Sciatic nerve (tissue), 2 donors: ENCODE results near the gene RAPGEF2. TPM values are rescaled to one million over a fixed set of nuclear protein-coding genes. Genes with fewer than 3 reads are reported as not detected.
"Not testable (repeated sequence)": the region's sequence is repeated elsewhere in the genome, so short reads cannot be mapped to it uniquely, and the experiment has no call there.

ENCODE experiments used
- ATAC-seq: fragments of 200-7000 bp; cut with Tn5 transposase; one replicate; pipeline ENCODE4 v1.9.1; 2020; ENCODE audit warnings: mild to moderate bottlenecking, moderate library complexity
- DNase-seq: peaks from one replicate; pipeline ENCODE4 v3.0.0-alpha.2; 2020; ENCODE audit warnings: low spot score
- intact Hi-C: fragments of 100-400 bp; cut with DNase I; formaldehyde crosslinking; loops from one replicate; pipeline ENCODE4 v1.14.2; 2022
- total RNA-seq: library from RNA; stranded (reverse); fragmentation: NEBNext Ultra II Directional; extraction: Animal tissue kit (Norgen Biotek cat#: 25700); gene quantifications from one replicate; pipeline ENCODE4 v1.2.1, GENCODE V29; 2021
- donor health status: DM: no; HTN: no; CAD: no.
- donor health status: DM: no; HTN: no; CAD: no.

The RAPGEF2 gene
- 74.0 TPM for total RNA-seq

DNA sequence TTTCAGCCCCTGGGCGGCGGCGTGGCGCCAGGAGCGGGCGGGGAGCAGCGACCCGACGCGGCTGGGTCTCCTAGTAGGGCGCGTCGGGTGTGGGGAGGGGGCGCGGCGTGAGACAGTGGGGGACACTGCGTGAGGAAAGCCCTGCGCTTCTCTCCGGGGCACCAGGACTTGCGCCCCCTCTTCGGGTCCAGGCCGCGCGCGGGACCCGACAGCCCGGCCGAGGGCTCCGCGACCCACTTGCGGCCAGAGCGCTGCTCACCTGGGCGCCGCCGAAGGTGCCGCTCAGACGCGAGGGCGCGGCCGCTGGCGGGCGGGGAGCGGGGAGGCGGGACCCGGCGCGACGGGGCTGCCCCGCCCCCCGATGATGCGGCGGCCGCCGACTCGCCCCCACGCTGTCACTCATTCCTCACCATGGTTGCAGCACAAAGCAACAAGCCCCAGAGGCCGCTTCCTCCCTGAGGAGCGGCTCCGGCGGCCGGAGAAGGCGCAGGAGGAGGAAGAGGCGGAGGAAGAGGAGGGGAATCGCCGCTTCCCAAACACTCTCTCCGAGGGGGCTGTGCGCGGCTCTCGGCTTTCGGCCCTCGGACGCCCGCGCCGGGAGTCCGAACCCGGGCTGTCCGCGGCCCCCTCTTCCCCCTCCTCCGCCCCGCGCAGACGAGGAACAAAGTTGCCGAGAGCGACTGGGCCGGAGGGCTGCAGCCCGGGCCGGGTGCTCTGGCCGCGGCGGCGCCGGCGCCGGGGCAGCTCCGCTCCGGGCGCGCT lies at the start of gene RAPGEF2:
Gene RAPGEF2, plus strand, starts transcription at position 458 of the 762 bp plus-strand sequence. CDS start 1,084 bp downstream, outside the sequence.
- intact Hi-C loops, result loop anchor here (10.0 kb wide), 1 partner anchor 72 kb away; no protein-coding TSS in a partner anchor
- peak; percentile 97 for ATAC-seq
- DNase-seq, result peak; percentile 95

- ATAC-seq (no peak), DNase-seq (no peak)
- intact Hi-C loops, result no loop called here
Observed at GRCh38 chr4:159055833-159056232, 47.0 kb upstream of the RAPGEF2 start.

DNA sequence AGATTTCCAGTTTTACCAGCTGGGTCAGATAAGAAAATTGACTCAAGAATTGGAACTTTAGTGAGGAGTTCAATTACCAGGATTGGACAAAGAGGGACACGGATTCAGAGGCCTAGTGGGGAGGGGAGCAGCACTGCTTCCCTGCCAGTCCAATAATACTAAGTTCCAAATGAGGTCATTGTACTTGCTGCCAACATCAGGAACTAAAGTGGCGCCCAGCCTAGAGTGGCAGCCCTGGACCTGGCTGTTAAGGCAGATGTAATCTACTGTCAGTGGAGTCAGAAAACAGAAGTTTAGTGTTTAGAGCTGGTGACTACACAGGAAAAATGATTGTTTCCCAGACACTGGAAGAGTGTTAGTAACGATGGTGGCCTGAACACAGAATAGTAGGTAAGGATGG lies 42.7 kb upstream of the RAPGEF2 start:
- no peak for DNase-seq
- intact Hi-C loops, result no loop called here
- ATAC-seq, result no peak

DNA sequence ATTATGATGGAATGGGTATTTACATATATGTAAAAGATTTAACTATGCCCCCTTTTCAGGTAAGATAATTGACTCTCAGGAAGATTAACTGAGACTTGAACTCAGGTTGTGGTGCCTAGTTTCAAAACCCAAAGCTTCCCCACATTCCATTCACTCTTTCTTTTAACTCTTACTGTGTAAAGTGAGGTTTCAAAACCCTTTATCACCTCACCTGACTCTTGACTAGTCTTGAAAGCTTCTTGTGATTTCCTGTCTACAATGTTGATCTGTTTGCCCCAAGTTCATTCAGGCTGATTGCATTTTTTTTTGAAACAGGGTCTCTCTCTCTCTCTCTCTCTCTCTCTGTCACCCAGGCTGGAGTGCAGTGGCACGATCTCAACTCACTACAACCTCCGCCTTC lies 40.5 kb upstream of the RAPGEF2 start:
- DNase-seq, result no peak
- intact Hi-C loops, result no loop called here
- no peak for ATAC-seq

GRCh38 chr4:159065513-159066240 lies 37.2 kb upstream of the RAPGEF2 start:
- no peak for ATAC-seq
- DNase-seq, result no peak
- intact Hi-C loops, result no loop called here

DNA sequence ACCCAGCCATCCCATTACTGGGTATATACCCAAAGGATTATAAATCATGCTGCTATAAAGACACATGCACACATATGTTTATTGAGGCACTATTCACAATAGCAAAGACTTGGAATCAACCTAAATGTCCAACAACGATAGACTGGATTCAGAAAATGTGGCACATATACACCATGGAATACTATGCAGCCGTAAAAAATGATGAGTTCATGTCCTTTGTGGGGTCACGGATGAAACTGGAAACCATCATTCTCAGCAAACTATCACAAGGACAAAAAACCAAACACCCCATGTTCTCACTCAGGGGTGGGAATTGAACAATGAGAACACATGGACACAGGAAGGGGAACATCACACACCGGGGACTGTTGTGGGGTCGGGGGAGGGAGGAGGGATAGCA lies 34.7 kb upstream of the RAPGEF2 start:
- ATAC-seq, DNase-seq, intact Hi-C loops: not testable (repeated sequence)

- intact Hi-C loops, result no loop called here
- DNase-seq, result no peak
- no peak for ATAC-seq
Observed at GRCh38 chr4:159069922-159070321, 33.0 kb upstream of the RAPGEF2 start.

GRCh38 chr4:159070742-159071141 lies 32.1 kb upstream of the RAPGEF2 start:
- ATAC-seq (peak; percentile 76), DNase-seq (peak; percentile 74)
- intact Hi-C loops, result no loop called here

DNA sequence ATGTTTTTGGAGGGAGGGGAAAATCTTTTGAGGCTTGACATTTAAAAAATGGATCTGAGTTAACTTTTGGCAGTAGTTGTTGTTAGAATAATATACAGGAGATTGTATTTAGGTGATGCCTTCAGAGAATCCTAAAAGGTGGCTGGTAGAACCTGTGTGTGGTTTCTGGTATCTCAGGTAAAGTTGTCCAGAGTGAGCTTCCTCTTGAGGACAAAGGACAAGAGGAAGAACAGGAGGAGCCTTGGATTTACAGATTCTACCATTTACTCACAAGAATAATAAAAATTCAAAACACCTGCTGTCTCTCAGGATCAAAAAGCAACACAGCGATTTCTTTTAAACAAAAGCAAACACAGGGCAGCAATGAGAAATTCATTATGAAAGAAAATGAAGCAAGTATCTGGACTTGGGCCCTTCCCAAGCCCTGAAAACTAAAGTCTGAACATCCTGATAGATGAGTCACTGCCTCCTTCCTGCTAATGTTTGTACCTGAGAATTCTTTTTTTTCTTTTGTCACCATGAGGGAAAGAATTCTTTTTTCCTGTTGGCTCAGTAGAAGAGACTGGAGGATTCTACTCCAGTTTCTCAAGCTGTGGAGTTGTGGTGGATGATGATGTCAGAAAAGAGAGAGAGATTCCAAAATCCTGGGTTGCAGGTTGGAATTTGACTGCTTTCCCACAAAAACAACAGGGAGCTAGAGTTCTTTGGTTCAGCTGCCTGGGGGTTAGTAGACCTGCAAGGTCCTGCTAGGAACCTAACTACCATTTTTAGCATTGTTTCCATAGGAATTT lies 31.5 kb upstream of the RAPGEF2 start:
- no peak for DNase-seq
- intact Hi-C loops, result no loop called here
- peak; percentile 68 for ATAC-seq

- DNase-seq, result no peak
- intact Hi-C loops, result no loop called here
- ATAC-seq, result peak; percentile 47
Observed at GRCh38 chr4:159071969-159072765, 30.7 kb upstream of the RAPGEF2 start.

GRCh38 chr4:159075531-159075932 lies 27.3 kb upstream of the RAPGEF2 start:
- intact Hi-C loops, result no loop called here
- ATAC-seq (no peak), DNase-seq (no peak)

GRCh38 chr4:159077018-159077417 lies 25.9 kb upstream of the RAPGEF2 start:
- ATAC-seq, intact Hi-C loops, DNase-seq: not testable (repeated sequence)

DNA sequence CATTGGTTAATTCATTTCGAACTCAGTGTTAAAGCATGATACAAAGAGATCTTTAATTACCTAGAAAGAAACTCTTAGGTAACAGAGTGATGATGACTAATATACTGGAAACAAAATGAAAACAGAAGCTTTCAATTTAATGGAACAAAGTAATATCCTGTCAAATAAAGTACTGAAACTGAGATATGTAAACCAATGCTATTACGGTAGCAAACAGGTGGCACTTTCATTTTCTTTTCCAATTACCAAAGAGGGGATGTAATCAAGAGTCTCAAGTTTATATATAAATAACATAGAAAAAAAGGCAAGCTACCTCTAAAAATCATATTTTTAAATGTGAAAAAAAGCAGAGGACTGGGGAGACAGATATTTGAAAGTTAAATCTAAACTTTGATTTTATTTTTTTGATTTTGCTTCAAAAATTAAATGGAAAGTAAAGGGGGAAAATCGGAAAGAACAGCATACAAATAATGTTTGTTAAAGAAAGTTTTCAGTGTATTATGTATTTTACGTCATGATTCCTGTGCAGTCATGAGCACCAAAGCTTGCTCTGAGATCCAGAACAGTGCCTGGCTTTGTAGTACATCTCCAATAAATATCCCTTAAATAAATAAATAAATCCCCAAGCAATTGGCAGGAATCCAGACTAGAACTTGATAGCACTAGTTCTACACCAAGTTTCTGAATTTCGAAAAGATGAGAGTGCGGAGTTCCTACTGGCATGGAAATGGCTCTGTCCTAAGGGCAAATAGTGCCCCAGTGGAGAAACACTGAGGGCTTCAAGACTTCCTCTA lies 25.0 kb upstream of the RAPGEF2 start:
- no peak for ATAC-seq
- intact Hi-C loops, result no loop called here
- no peak for DNase-seq

DNA sequence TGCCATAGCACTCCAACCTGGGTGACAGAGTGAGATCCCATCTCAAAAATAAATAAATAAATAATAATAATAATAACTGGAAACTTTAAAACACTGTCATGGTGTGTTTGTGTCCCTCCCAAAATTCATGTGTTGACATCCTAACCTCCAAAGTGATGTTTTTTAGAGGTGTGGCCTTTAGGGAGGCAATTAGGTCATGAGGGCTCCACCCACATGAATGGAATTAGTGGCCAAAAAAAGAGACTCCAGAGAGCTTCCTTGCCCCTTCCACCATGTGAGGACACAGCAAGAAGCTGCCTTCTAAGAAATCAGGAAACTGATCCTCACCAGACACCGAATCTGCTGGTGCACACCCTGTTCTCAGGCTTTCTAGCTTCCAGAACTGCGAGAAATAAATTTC lies 23.8 kb upstream of the RAPGEF2 start:
- DNase-seq (no peak), ATAC-seq (no peak)
- intact Hi-C loops, result no loop called here

DNA sequence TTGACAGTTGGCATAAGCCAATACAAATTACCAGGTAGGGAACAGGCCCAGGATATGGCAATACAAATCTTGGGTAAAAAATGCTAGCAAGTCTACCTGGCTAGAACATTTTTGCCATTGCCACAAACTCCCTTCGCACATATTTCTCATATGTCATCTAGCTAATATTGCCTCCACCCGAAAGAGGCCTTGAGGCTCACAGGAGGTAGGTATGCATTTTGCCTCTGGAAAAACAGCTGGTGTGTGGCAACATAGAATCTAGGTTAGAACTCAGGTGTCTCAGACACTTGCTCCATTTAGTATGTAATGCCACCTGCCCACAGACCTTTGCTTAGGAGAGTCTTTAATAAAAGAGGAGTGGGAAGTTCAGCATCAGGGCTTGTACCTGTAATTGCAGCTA lies 16.3 kb upstream of the RAPGEF2 start:
- intact Hi-C loops, result no loop called here
- ATAC-seq (no peak), DNase-seq (no peak)

- DNase-seq, result no peak
- intact Hi-C loops, result no loop called here
- no peak for ATAC-seq
Observed at GRCh38 chr4:159090255-159090654, 12.6 kb upstream of the RAPGEF2 start.

- ATAC-seq, intact Hi-C loops: not testable (repeated sequence)
Observed at GRCh38 chr4:159094156-159094555, 8.7 kb upstream of the RAPGEF2 start.

GRCh38 chr4:159096434-159096833 lies 6.4 kb upstream of the RAPGEF2 start:
- DNase-seq (no peak), ATAC-seq (no peak)
- intact Hi-C loops, result no loop called here

More at GRCh38 chr4:159094156-159094555, 8.7 kb upstream of the RAPGEF2 start:
- DNase-seq, result not testable (repeated sequence)
